ENCODE measurements around the gene ICAM5.

GRCh38 chr19:10321417-10321797 is 31.7 kb downstream of the ICAM5 start:
- TF ChIP-seq POLR2AphosphoS5 (IDR thresholded peaks at IDR 0.05) (no peak), POLR2A (IDR thresholded peaks at IDR 0.05) (no peak)
- TF ChIP-seq, protein P1, sequence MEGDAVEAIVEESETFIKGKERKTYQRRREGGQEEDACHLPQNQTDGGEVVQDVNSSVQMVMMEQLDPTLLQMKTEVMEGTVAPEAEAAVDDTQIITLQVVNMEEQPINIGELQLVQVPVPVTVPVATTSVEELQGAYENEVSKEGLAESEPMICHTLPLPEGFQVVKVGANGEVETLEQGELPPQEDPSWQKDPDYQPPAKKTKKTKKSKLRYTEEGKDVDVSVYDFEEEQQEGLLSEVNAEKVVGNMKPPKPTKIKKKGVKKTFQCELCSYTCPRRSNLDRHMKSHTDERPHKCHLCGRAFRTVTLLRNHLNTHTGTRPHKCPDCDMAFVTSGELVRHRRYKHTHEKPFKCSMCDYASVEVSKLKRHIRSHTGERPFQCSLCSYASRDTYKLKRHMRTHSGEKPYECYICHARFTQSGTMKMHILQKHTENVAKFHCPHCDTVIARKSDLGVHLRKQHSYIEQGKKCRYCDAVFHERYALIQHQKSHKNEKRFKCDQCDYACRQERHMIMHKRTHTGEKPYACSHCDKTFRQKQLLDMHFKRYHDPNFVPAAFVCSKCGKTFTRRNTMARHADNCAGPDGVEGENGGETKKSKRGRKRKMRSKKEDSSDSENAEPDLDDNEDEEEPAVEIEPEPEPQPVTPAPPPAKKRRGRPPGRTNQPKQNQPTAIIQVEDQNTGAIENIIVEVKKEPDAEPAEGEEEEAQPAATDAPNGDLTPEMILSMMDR (IDR thresholded peaks at IDR 0.05) = no peak

All from upper lobe of left lung (tissue), 4 donors.